T-cell (primary cell): Measurements from ENCODE around the gene DOCK11. TPM values are rescaled to one million over a fixed set of nuclear protein-coding genes. Genes with fewer than 3 reads are reported as not detected.

Source experiments
- ATAC-seq, 4 experiments: fragments of 200-7000 bp in 3 of 4; fragments of 150-1000 bp in 1 of 4; cut with Tn5 transposase; replicated peaks in 1 of 4; 1 replicate in 3 of 4; 2 replicates in 1 of 4; pipeline ENCODE4 v1.10.0; 2021; ENCODE audit warnings: moderate library complexity in 3 of 4, mild to moderate bottlenecking in 2 of 4, moderate number of reproducible peaks in 1 of 4
- CTCF ChIA-PET, 2 donors: fragments of 300-600 bp; sonication (Branson Sonifier 250); formaldehyde crosslinking; loops; one replicate each; lab custom pipeline; 2022; ENCODE audit warnings: antibody characterized with exemption in 2 of 2; lab: Charles Lee
- POLR2A ChIA-PET, 2 donors: fragments of 300-600 bp; sonication (Branson Sonifier 250); formaldehyde crosslinking; loops; one replicate each; lab custom pipeline; 2022; ENCODE audit warnings: antibody characterized with exemption in 2 of 2; lab: Charles Lee
- DNase-seq, 35 experiments: peaks; one replicate each; pipeline versions ENCODE4 v3.0.0 to v3.0.0-alpha.2; 2013 to 2023
- H3K27ac ChIP-seq: one replicate; pipeline ENCODE4 v1.5.1; 2013; ENCODE audit warnings: low read length
- H3K27me3 ChIP-seq, 2 experiments: replicated peaks in 1 of 2; 1 replicate in 1 of 2; 2 replicates in 1 of 2; pipeline versions ENCODE4 v1.6.1 to v1.7.0; 2013; ENCODE audit warnings: low read length in 1 of 2, mixed read lengths in 1 of 2; ENCODE audit not compliant: control insufficient read depth in 2 of 2, insufficient read depth in 2 of 2; ENCODE audit errors: extremely low read depth in 1 of 2
- H3K36me3 ChIP-seq, 2 donors: 1 replicate in 1 of 2; 2 replicates in 1 of 2; pipeline versions ENCODE4 v1.6.1 to v1.7.0; 2013; ENCODE audit warnings: low read length in 1 of 2; ENCODE audit not compliant: control insufficient read depth in 2 of 2, insufficient read depth in 1 of 2; ENCODE audit errors: extremely low read depth in 1 of 2
- H3K4me1 ChIP-seq, 2 experiments: 1 replicate in 1 of 2; 2 replicates in 1 of 2; pipeline versions ENCODE4 v1.6.1 to v1.7.0; 2013; ENCODE audit warnings: low read length in 2 of 2, mixed read lengths in 1 of 2; ENCODE audit not compliant: insufficient read depth in 2 of 2, control insufficient read depth in 1 of 2; ENCODE audit errors: extremely low read depth in 1 of 2
- H3K4me3 ChIP-seq, 2 donors: 1 replicate in 1 of 2; 2 replicates in 1 of 2; pipeline versions ENCODE4 v1.5.1 to v1.7.0; 2013; ENCODE audit warnings: mild to moderate bottlenecking in 2 of 2, low read length in 1 of 2, moderate library complexity in 1 of 2; ENCODE audit not compliant: control insufficient read depth in 1 of 2; ENCODE audit errors: extremely low read depth in 1 of 2
- H3K9me3 ChIP-seq: 2 replicates; pipeline ENCODE4 v1.7.0; 2013
- H3K27ac Mint-ChIP-seq, 2 donors: one replicate each; pipeline ENCODE4 v1.8.0; 2020 to 2021; ENCODE audit warnings: mild to moderate bottlenecking in 2 of 2, mixed read lengths in 2 of 2
- H3K27me3 Mint-ChIP-seq, 2 donors: one replicate each; pipeline ENCODE4 v1.8.0; 2021 to 2022; ENCODE audit warnings: mixed read lengths in 2 of 2
- H3K36me3 Mint-ChIP-seq: one replicate; pipeline ENCODE4 v1.8.0; 2021; ENCODE audit warnings: mixed read lengths
- H3K4me1 Mint-ChIP-seq, 3 donors: one replicate each; pipeline ENCODE4 v1.8.0; 2020 to 2022; ENCODE audit warnings: mixed read lengths in 3 of 3, mild to moderate bottlenecking in 1 of 3
- H3K4me3 Mint-ChIP-seq, 3 donors: one replicate each; pipeline ENCODE4 v1.8.0; 2020 to 2022; ENCODE audit warnings: mild to moderate bottlenecking in 3 of 3, mixed read lengths in 3 of 3, moderate library complexity in 3 of 3
- H3K9me3 Mint-ChIP-seq, 3 donors: one replicate each; pipeline ENCODE4 v1.8.0; 2020 to 2022; ENCODE audit warnings: mixed read lengths in 3 of 3
- WGBS: methylation state at CpG from one replicate; pipeline ENCODE4 v1.1.5; 2013; ENCODE audit warnings: missing lambda C conversion rate; ENCODE audit not compliant: insufficient coverage; 5-methylcytosine and 5-hydroxymethylcytosine counted together
- total RNA-seq, 35 experiments: library from RNA in 6 of 35; stranded (reverse) in 6 of 35; fragments of 120-200 nt in 1 of 35; gene quantifications; one replicate each; pipeline versions ENCODE4 v1.2.1 to v1.2.4 and lab custom pipeline; 2013 to 2026

Gene DOCK11
- total RNA-seq, 5 donors from 2014 or later (not counting 1 experiment from before 2014, with no cell fraction given) = 90.7 to 102 (median 94.5) TPM

DNA sequence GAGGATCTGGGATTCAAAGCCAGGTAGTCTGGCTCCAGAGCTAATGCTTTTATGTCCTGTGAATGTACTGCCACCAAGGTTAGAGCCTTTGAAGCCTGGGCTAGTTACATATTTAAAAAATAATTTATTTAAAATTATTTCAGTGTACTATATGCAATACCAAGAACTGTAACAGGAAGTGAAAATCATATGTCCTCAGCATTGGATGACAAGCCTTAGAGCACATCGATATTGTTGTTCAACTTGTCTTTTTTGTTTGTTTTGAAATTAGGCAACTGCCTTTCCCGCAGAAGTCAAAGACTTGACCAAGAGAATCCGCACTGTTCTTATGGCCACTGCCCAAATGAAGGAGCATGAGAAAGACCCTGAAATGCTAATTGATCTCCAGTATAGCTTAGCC, 158.7 kb downstream of the DOCK11 start:
- Mint-ChIP-seq H3K4me1 (no peaks in the 10 kb centered on the region), H3K9me3 (no peaks in the 10 kb centered on the region), H3K27ac (no peak overlapping the region), H3K27me3 (no peaks in the 10 kb centered on the region), H3K36me3 (peaks cover 27% of the 10 kb centered on the region), H3K4me3 (no peak overlapping the region)
- no peak overlapping the region for H3K27ac ChIP-seq
- 80% methylated on average over 1 of the region's 3 CpGs for WGBS
- H3K4me1 ChIP-seq = no peaks in the 10 kb centered on the region
- no peak for ATAC-seq
- DNase-seq = no peak
- no peak overlapping the region for H3K4me3 ChIP-seq
- no peaks in the 10 kb centered on the region for H3K9me3 ChIP-seq
- H3K36me3 ChIP-seq = peaks cover 0 to 61% of the 10 kb centered on the region in 2 donors
- no peaks in the 10 kb centered on the region for H3K27me3 ChIP-seq
- ChIA-PET CTCF (no interaction called here), POLR2A (no interaction called here)

GRCh38 chrX:118655561-118656246, 160.1 kb downstream of the DOCK11 start:
- ATAC-seq = no peak
- ChIA-PET POLR2A (no interaction called here), CTCF (no interaction called here)
- no peaks in the 10 kb centered on the region for H3K9me3 ChIP-seq
- Mint-ChIP-seq H3K36me3 (peaks cover 32% of the 10 kb centered on the region), H3K4me1 (no peaks in the 10 kb centered on the region), H3K27me3 (no peaks in the 10 kb centered on the region), H3K27ac (no peak overlapping the region), H3K9me3 (no peaks in the 10 kb centered on the region), H3K4me3 (no peak overlapping the region)
- no peak overlapping the region for H3K4me3 ChIP-seq
- H3K4me1 ChIP-seq = no peaks in the 10 kb centered on the region
- no peaks in the 10 kb centered on the region for H3K27me3 ChIP-seq
- whole genome bisulfite sequencing = no CpG with 5 or more reads among the region's 4 CpGs
- peaks cover 0 to 56% of the 10 kb centered on the region in 2 donors for H3K36me3 ChIP-seq
- DNase-seq = no peak
- no peak overlapping the region for H3K27ac ChIP-seq

GRCh38 chrX:118657413-118657812, 161.8 kb downstream of the DOCK11 start:
- no peak overlapping the region for H3K27ac Mint-ChIP-seq
- no peaks in the 10 kb centered on the region for H3K4me1 Mint-ChIP-seq
- Histone ChIP-seq H3K4me3 (no peak overlapping the region), H3K27me3 (no peaks in the 10 kb centered on the region), H3K36me3 (peaks cover 0 to 51% of the 10 kb centered on the region in 2 donors), H3K27ac (no peak overlapping the region), H3K4me1 (no peaks in the 10 kb centered on the region), H3K9me3 (no peaks in the 10 kb centered on the region)
- ChIA-PET CTCF (no interaction called here), POLR2A (no interaction called here)
- H3K27me3 Mint-ChIP-seq = peaks cover 0 to 3% of the 10 kb centered on the region in 2 donors
- ATAC-seq = no peak
- peaks cover 35% of the 10 kb centered on the region for H3K36me3 Mint-ChIP-seq
- H3K9me3 Mint-ChIP-seq = no peaks in the 10 kb centered on the region
- DNase-seq = no peak
- WGBS = no CpG with 5 or more reads among the region's 3 CpGs
- no peak overlapping the region for H3K4me3 Mint-ChIP-seq

DNA sequence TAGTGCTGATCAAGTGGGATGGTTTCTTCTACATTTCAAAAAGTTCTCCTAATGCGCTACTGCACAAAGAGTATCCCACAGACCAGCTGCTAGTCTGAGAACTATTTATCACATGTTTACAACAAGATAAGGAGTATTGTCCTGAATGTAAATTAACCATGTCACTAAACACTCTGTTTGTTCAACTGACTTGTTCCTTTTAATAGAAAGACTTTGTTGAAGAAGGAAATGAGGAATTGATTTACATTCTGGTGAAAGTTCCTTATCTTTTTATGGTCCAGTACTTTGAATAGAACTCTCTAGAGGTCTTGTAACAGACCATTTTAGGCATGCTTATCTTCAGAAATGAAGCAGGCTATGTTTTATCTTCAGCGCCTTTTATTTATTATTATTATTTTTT, 164.5 kb downstream of the DOCK11 start:
- DNase-seq = no peak
- no CpG with 5 or more reads among the region's 2 CpGs for WGBS
- ATAC-seq = no peak
- Histone ChIP-seq H3K4me3 (no peak overlapping the region), H3K27me3 (no peaks in the 10 kb centered on the region), H3K36me3 (peaks cover 2 to 49% of the 10 kb centered on the region in 2 donors), H3K4me1 (no peaks in the 10 kb centered on the region), H3K27ac (no peak overlapping the region), H3K9me3 (no peaks in the 10 kb centered on the region)
- Mint-ChIP-seq H3K27me3 (peaks cover 0 to 11% of the 10 kb centered on the region in 2 donors), H3K9me3 (no peaks in the 10 kb centered on the region), H3K4me3 (no peak overlapping the region), H3K36me3 (peaks cover 31% of the 10 kb centered on the region), H3K27ac (no peak overlapping the region), H3K4me1 (no peaks in the 10 kb centered on the region)
- CTCF ChIA-PET = no interaction called here
- POLR2A ChIA-PET = no interaction called here

- no peak overlapping the region for H3K4me3 ChIP-seq
- H3K9me3 ChIP-seq = no peaks in the 10 kb centered on the region
- Mint-ChIP-seq H3K27ac (no peak overlapping the region), H3K4me1 (peaks cover 0 to 7% (median 2%) of the 10 kb centered on the region in 3 donors), H3K36me3 (peaks cover 33% of the 10 kb centered on the region), H3K27me3 (peaks cover 0 to 22% of the 10 kb centered on the region in 2 donors), H3K4me3 (no peak overlapping the region), H3K9me3 (no peaks in the 10 kb centered on the region)
- no peak for DNase-seq
- peaks cover 2 to 41% of the 10 kb centered on the region in 2 donors for H3K36me3 ChIP-seq
- ChIA-PET CTCF (interaction anchor here in 1 of 2 donors (0.5 kb wide), 1 partner anchor 66 kb away, joined by 3 read pairs; no protein-coding TSS in a partner anchor), POLR2A (no interaction called here)
- H3K4me1 ChIP-seq = no peaks in the 10 kb centered on the region
- H3K27ac ChIP-seq = no peak overlapping the region
- ATAC-seq = no peak
- H3K27me3 ChIP-seq = no peaks in the 10 kb centered on the region
Observed at GRCh38 chrX:118665204-118665603, 169.6 kb downstream of the DOCK11 start.

DNA sequence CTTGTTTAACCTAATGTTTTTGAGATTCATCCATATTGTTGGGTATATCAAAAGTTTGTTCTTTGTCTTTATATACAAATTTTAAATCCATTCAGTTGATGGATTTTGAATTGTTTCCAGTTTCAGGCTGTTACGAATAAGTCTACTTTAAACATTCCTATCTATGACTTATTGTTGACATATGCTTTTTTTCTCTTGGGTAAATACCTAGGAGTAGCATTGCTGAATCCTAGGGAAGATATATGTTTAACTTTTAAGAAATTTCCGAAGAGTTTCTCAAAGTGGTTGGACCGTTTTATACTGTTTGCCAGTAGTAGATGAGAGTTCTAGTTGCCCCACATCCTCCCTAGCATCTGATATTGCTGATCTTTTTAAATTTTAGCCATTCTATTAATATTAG, 170.9 kb downstream of the DOCK11 start:
- Histone ChIP-seq H3K9me3 (no peaks in the 10 kb centered on the region), H3K4me1 (no peaks in the 10 kb centered on the region), H3K27me3 (no peaks in the 10 kb centered on the region), H3K27ac (no peak overlapping the region), H3K36me3 (peaks cover 3 to 40% of the 10 kb centered on the region in 2 donors), H3K4me3 (no peak overlapping the region)
- CTCF ChIA-PET = no interaction called here
- POLR2A ChIA-PET = interaction anchor here in 1 of 2 donors (0.7 kb wide), 1 partner anchor 282 kb away, joined by 6 read pairs; no protein-coding TSS in a partner anchor
- Mint-ChIP-seq H3K9me3 (no peaks in the 10 kb centered on the region), H3K36me3 (peaks cover 34% of the 10 kb centered on the region), H3K27ac (no peak overlapping the region), H3K4me1 (peaks cover 0 to 7% (median 2%) of the 10 kb centered on the region in 3 donors), H3K27me3 (peaks cover 0 to 22% of the 10 kb centered on the region in 2 donors), H3K4me3 (no peak overlapping the region)
- ATAC-seq (no peak), DNase-seq (no peak)
- no CpG with 5 or more reads among the region's 3 CpGs for WGBS
